Calu3 (cell line): ENCODE data around the gene CCZ1. TPM values are rescaled to one million over a fixed set of nuclear protein-coding genes. Genes with fewer than 3 reads are reported as not detected.
"Not testable (repeated sequence)": the region's sequence is repeated elsewhere in the genome, so short reads cannot be mapped to it uniquely, and the experiment has no call there.

ENCODE experiments used
- BruUV-seq: library from RNA; stranded (reverse); fragments of 400-500 nt; replicated peaks from 2 replicates; lab custom pipeline; 2021; lab: Mats Ljungman, UMichigan
- CTCF ChIA-PET: fragments of 300-600 bp; sonication (Branson Sonifier 250); formaldehyde crosslinking; loops from one replicate; lab custom pipeline; 2022; ENCODE audit warnings: antibody characterized with exemption; lab: Charles Lee
- DNase-seq: peaks from one replicate; pipeline ENCODE4 v3.0.0; 2022
- H3K27ac Mint-ChIP-seq: one replicate; pipeline ENCODE4 v1.8.0; 2022; ENCODE audit warnings: mixed read lengths; ENCODE audit not compliant: unreplicated experiment
- H3K27me3 Mint-ChIP-seq: one replicate; pipeline ENCODE4 v1.8.0; 2022; ENCODE audit warnings: mixed read lengths; ENCODE audit not compliant: unreplicated experiment
- H3K36me3 Mint-ChIP-seq: one replicate; pipeline ENCODE4 v1.8.0; 2022; ENCODE audit warnings: mild to moderate bottlenecking, moderate library complexity, mixed read lengths; ENCODE audit not compliant: insufficient read depth, unreplicated experiment
- H3K4me1 Mint-ChIP-seq: one replicate; pipeline ENCODE4 v1.8.0; 2022; ENCODE audit warnings: mild to moderate bottlenecking, low read depth, mixed read lengths; ENCODE audit not compliant: unreplicated experiment
- H3K4me3 Mint-ChIP-seq: one replicate; pipeline ENCODE4 v1.8.0; 2022; ENCODE audit warnings: mild to moderate bottlenecking, low read depth, moderate library complexity, mixed read lengths; ENCODE audit not compliant: unreplicated experiment
- H3K9me3 Mint-ChIP-seq: one replicate; pipeline ENCODE4 v1.8.0; 2022; ENCODE audit warnings: low read depth, mixed read lengths; ENCODE audit not compliant: unreplicated experiment
- CTCF ChIP-seq: fragments of 200-600 bp; IDR thresholded peaks from one replicate; pipeline ENCODE4 v1.8.0; 2022; ENCODE audit warnings: antibody characterized with exemption; ENCODE audit not compliant: unreplicated experiment
- intact Hi-C: fragments of 100-400 bp; cut with micrococcal nuclease; formaldehyde crosslinking; loops from one replicate; pipeline ENCODE4 v1.10.0; 2022; ENCODE audit not compliant: unreplicated experiment
- total RNA-seq: library from RNA; stranded (reverse); gene quantifications from 2 replicates; pipeline ENCODE4 v1.2.3, GENCODE V29; 2022

The CCZ1 gene
- total RNA-seq, 1 experiment from 2014 or later: 144 TPM

DNA sequence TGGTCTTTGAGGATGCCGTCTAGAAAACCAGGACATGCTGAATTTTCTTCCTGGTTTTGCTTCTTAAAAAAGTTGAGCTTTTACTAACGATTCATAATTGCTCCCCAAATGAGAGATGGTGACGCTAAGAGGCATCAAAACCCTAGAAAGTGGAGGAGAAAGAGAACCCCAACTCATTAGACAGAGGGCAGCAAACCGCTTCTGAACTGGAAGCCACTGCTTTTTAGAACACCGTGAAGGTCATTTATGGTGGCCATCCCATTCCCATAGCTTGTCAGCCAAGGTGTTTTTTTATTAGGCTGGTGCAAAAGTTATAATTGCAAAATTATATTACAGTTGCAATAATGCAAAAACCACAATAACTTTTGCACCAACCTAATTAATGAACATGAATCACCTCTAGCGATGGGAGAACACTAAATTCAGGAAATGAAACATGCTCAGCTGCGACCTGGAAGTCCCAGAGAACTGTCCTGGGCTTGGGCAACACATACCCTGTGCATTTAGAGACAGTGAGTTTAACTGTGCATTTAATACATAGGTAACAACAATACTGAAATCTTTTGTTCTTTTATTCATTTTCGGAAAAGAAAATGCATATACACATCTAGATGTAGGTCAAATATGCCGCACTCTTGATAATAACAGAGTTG is 33.1 kb upstream of the CCZ1 start:
- BruUV-seq: not testable (repeated sequence)
- CTCF ChIA-PET: interaction anchor here (0.6 to 1.0 kb wide), 4 partner anchors 8 to 140 kb away, joined by 3 to 6 read pairs (median 4); no protein-coding TSS in a partner anchor

GRCh38 chr7:5867060-5867459 is 31.5 kb upstream of the CCZ1 start:
- peaks cover 14% of the 10 kb centered on the region for H3K4me1 Mint-ChIP-seq
- no peak for TF ChIP-seq CTCF
- H3K36me3 Mint-ChIP-seq: no peaks in the 10 kb centered on the region
- CTCF ChIA-PET: no interaction called here
- no TSS peak for BruUV-seq
- H3K27me3 Mint-ChIP-seq: peaks cover 54% of the 10 kb centered on the region
- intact Hi-C loops: no loop called here
- no peak overlapping the region for H3K4me3 Mint-ChIP-seq
- no peak overlapping the region for H3K27ac Mint-ChIP-seq
- no peaks in the 10 kb centered on the region for H3K9me3 Mint-ChIP-seq
- no peak for DNase-seq

More for the DNA sequence above, 33.1 kb upstream of the CCZ1 start:
- Mint-ChIP-seq H3K27me3 (peaks cover 57% of the 10 kb centered on the region), H3K4me1 (peaks cover 14% of the 10 kb centered on the region)
- H3K9me3 Mint-ChIP-seq, H3K4me3 Mint-ChIP-seq, DNase-seq, intact Hi-C loops, H3K36me3 Mint-ChIP-seq, H3K27ac Mint-ChIP-seq: not testable (repeated sequence)

GRCh38 chr7:5868928-5869341 is 29.6 kb upstream of the CCZ1 start:
- peak; percentile 48 for DNase-seq
- intact Hi-C loops, H3K27ac Mint-ChIP-seq: not testable (repeated sequence)

GRCh38 chr7:5869691-5870090 is 28.8 kb upstream of the CCZ1 start:
- intact Hi-C loops: no loop called here
- Mint-ChIP-seq H3K9me3 (no peaks in the 10 kb centered on the region), H3K4me3 (no peak overlapping the region), H3K27ac (peak overlapping the region; percentile 1), H3K27me3 (peaks cover 30% of the 10 kb centered on the region), H3K4me1 (peaks cover 14% of the 10 kb centered on the region), H3K36me3 (no peaks in the 10 kb centered on the region)
- CTCF ChIA-PET: interaction anchor here (0.9 to 1.0 kb wide), 2 partner anchors 12 to 13 kb away, joined by 4 read pairs; no protein-coding TSS in a partner anchor
- no peak for TF ChIP-seq CTCF
- no TSS peak for BruUV-seq
- no peak for DNase-seq

More at GRCh38 chr7:5868928-5869341, 29.6 kb upstream of the CCZ1 start:
- H3K36me3 Mint-ChIP-seq, H3K9me3 Mint-ChIP-seq, BruUV-seq, H3K4me3 Mint-ChIP-seq: not testable (repeated sequence)
- Mint-ChIP-seq H3K27me3 (peaks cover 36% of the 10 kb centered on the region), H3K4me1 (peaks cover 14% of the 10 kb centered on the region)
- CTCF ChIA-PET: interaction anchor here (0.9 to 1.0 kb wide), 2 partner anchors 11 to 12 kb away, joined by 4 read pairs; no protein-coding TSS in a partner anchor

GRCh38 chr7:5870311-5870710 is 28.2 kb upstream of the CCZ1 start:
- BruUV-seq: no TSS peak
- Mint-ChIP-seq H3K36me3 (no peaks in the 10 kb centered on the region), H3K27ac (no peak overlapping the region), H3K9me3 (no peaks in the 10 kb centered on the region), H3K27me3 (peaks cover 28% of the 10 kb centered on the region), H3K4me1 (peaks cover 14% of the 10 kb centered on the region), H3K4me3 (no peak overlapping the region)
- intact Hi-C loops: no loop called here
- no peak for TF ChIP-seq CTCF
- DNase-seq: no peak
- CTCF ChIA-PET: no interaction called here
